UCSD-AML1 (cell line): ENCODE data around the gene FGF1.

ENCODE experiments used
- DNase-seq: peaks from one replicate; lab custom pipeline; 2025; ENCODE audit not compliant: unreplicated experiment; lab: John Stamatoyannopoulos, UW

The FGF1 gene

GRCh38 chr5:142544946-142545649 lies 140.8 kb downstream of the FGF1 start:
- DNase-seq = no peak

GRCh38 chr5:142544071-142544753 lies 141.7 kb downstream of the FGF1 start:
- DNase-seq = no peak

GRCh38 chr5:142542906-142543305 lies 143.0 kb downstream of the FGF1 start:
- DNase-seq = no peak
